Pancreas (tissue), 10 donors: ENCODE measurements around the gene EMILIN1. TPM values are rescaled to one million over a fixed set of nuclear protein-coding genes. Genes with fewer than 3 reads are reported as not detected.

ENCODE experiments used
- ATAC-seq, 4 donors: fragments of 200-7000 bp; cut with Tn5 transposase; one replicate each; pipeline versions ENCODE4 v1.8.0 to v1.9.1; 2020; ENCODE audit warnings: mild to moderate bottlenecking in 4 of 4, moderate library complexity in 4 of 4
- DNase-seq, 6 donors: peaks; one replicate each; pipeline ENCODE4 v3.0.0-alpha.2; 2020
- FAIRE-seq: peaks from 2 replicates; lab custom pipeline; 2012; peaks lifted over from hg19 to GRCh38; lab: Jason Lieb, UNC
- H3K27ac ChIP-seq, 4 donors: fragments of 200-600 bp; sonication (generic); 1 replicate in 3 of 4; 2 replicates in 1 of 4; pipeline versions ENCODE4 v1.5.0 to v1.8.0; 2020
- H3K27me3 ChIP-seq, 4 donors: fragments of 200-600 bp; one replicate each; pipeline ENCODE4 v1.8.0; 2021
- H3K36me3 ChIP-seq, 3 donors: fragments of 200-600 bp; sonication (generic) in 1 of 3; one replicate each; pipeline versions ENCODE4 v1.5.0 to v1.8.0; 2020 to 2021
- H3K4me1 ChIP-seq, 3 donors: fragments of 200-600 bp; one replicate each; pipeline ENCODE4 v1.8.0; 2021
- H3K4me3 ChIP-seq, 4 donors: fragments of 200-600 bp; sonication (generic) in 2 of 4; one replicate each; pipeline versions ENCODE4 v1.5.0 to v1.8.0; 2020 to 2021
- H3K9me3 ChIP-seq, 4 donors: fragments of 200-600 bp; one replicate each; pipeline ENCODE4 v1.8.0; 2021
- WGBS, 2 donors: extraction: QIAGEN DNeasy Blood & Tissue Kit; methylation state at CpG; one replicate each; pipeline ENCODE4 v1.1.7; 2013; 5-methylcytosine and 5-hydroxymethylcytosine counted together
- intact Hi-C, 3 donors: fragments of 100-400 bp; cut with DNase I; formaldehyde crosslinking; loops; one replicate each; pipeline versions ENCODE4 v1.11.1 to v1.14.2; 2022
- polyA plus RNA-seq, 2 donors: library from polyadenylated mRNA; stranded (reverse); fragments of 200-250 nt; gene quantifications; one replicate each; pipeline ENCODE4 v1.2.3, GENCODE V29; 2013
- total RNA-seq, 6 donors: library from RNA; stranded (reverse); fragmentation: NEBNext Ultra II Directional in 4 of 6; extraction: Animal tissue kit (Norgen Biotek cat#: 25700) in 4 of 6; gene quantifications; one replicate each; pipeline versions ENCODE4 v1.2.1 to v1.2.4, GENCODE V29; 2021 to 2023
- TF ChIP-seq, protein P1 (sequence below), 4 donors: fragments of 200-600 bp; sonication (generic) in 3 of 4; IDR thresholded peaks; one replicate each; pipeline versions ENCODE4 v1.5.0 to v1.8.0; 2021; ENCODE audit warnings: antibody characterized with exemption in 4 of 4
- donor health status: healthy with polysubstance abuse.
- donor health status: DM: no; HTN: no; CAD: no; lungs with moderate emphysema.
- donor health status: DM: no; HTN: no; CAD: no.
- donor health status: control.
- donor health status: control.
- donor health status: Bipolar disorder and iron deficiency.
- donor health status: DM: yes; HTN: yes; CAD: no.
- donor health status: DM: no; HTN: no; CAD: no.
- donor health status: DM: no; HTN: no; CAD: no.
- donor health status: DM: yes; HTN: yes; CAD: no.

EMILIN1 gene
- total and polyA plus RNA-seq, 8 donors = 2.6 to 47.1 (median 7.3) TPM

DNA sequence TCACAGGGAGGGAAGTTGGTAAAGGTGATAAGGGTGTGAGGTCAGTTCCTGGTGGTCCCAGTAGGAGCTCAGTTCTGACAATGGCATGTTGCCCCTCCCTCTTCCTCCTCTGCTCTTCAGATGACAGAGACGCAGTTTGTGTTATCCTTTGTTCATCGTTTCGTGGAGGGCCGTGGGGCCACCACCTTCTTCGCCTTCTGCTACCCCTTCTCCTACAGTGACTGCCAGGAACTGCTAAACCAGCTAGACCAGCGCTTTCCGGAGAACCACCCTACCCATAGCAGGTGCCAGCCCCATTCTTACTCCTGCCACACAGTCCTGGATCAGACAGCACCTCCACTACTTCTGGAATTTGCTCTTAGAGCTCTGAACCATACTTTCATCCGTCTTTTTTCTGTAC, 24.6 kb upstream of the EMILIN1 start:
- no peaks in the 10 kb centered on the region for H3K27me3 ChIP-seq
- no peak for DNase-seq
- H3K9me3 ChIP-seq = no peaks in the 10 kb centered on the region
- intact Hi-C loops = no loop called here
- no peak overlapping the region for H3K4me3 ChIP-seq
- no peak for FAIRE-seq
- no peak for ATAC-seq
- TF ChIP-seq, protein P1, sequence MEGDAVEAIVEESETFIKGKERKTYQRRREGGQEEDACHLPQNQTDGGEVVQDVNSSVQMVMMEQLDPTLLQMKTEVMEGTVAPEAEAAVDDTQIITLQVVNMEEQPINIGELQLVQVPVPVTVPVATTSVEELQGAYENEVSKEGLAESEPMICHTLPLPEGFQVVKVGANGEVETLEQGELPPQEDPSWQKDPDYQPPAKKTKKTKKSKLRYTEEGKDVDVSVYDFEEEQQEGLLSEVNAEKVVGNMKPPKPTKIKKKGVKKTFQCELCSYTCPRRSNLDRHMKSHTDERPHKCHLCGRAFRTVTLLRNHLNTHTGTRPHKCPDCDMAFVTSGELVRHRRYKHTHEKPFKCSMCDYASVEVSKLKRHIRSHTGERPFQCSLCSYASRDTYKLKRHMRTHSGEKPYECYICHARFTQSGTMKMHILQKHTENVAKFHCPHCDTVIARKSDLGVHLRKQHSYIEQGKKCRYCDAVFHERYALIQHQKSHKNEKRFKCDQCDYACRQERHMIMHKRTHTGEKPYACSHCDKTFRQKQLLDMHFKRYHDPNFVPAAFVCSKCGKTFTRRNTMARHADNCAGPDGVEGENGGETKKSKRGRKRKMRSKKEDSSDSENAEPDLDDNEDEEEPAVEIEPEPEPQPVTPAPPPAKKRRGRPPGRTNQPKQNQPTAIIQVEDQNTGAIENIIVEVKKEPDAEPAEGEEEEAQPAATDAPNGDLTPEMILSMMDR (IDR thresholded peaks at IDR 0.05) = no peak
- H3K4me1 ChIP-seq = peaks cover 0 to 6% (median 0%) of the 10 kb centered on the region in 3 donors
- H3K36me3 ChIP-seq = peaks cover 0 to 13% (median 3%) of the 10 kb centered on the region in 3 donors
- no peak overlapping the region for H3K27ac ChIP-seq
- WGBS, 2 donors = 87 to 89% methylated on average over 8 of the region's 8 CpGs

DNA sequence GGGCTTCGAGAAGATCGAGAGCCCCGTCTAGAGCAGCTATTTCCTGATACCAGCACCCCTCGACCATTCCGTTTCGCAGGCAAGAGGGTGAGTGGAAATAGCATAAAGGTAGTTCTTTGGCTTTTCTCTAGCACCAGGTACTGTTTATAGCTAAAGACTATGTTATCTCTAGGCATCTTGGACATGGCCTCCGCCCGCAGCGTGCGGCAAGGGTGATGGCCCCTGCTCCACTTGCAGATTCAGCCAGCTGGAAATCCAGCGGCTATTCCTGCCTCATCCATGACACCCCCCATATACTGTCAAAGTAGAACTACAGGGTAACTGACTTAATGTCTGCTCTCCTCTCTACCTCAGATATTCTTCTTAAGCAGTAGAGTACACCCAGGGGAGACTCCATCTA, 23.7 kb upstream of the EMILIN1 start:
- no peaks in the 10 kb centered on the region for H3K27me3 ChIP-seq
- intact Hi-C loops = no loop called here
- peaks cover 0 to 9% (median 5%) of the 10 kb centered on the region in 3 donors for H3K4me1 ChIP-seq
- H3K9me3 ChIP-seq = no peaks in the 10 kb centered on the region
- DNase-seq = no peak
- no peak for FAIRE-seq
- TF ChIP-seq, protein P1 (IDR thresholded peaks at IDR 0.05) = no peak
- WGBS, 2 donors = 94 to 97% methylated on average over 11 of the region's 11 CpGs
- ATAC-seq = no peak
- peaks cover 0 to 13% (median 3%) of the 10 kb centered on the region in 3 donors for H3K36me3 ChIP-seq
- no peak overlapping the region for H3K4me3 ChIP-seq
- no peak overlapping the region for H3K27ac ChIP-seq

DNA sequence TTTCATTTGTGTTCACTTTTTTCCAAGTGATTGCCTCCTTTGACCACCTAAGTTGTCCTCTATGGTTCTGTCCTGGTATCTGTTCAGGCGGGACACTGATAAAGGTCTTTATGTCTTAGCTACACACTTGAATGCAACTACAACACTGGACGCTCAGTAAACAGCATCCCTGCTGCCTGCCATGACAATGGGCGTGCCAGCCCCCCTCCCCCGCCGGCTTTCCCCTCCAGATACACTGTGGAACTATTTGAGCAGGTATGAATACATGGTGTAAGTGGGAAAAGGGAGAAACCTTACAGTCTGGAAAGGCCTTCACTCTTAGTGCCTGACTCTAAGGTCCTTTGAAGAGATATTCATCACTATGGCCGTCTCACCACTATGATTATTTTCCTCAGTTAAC, 21.2 kb upstream of the EMILIN1 start:
- whole genome bisulfite sequencing, 2 donors = 88 to 95% methylated on average over 6 of the region's 6 CpGs
- DNase-seq (no peak), ATAC-seq (no peak), FAIRE-seq (no peak)
- peaks cover 0 to 13% (median 3%) of the 10 kb centered on the region in 3 donors for H3K36me3 ChIP-seq
- H3K27me3 ChIP-seq = no peaks in the 10 kb centered on the region
- peaks cover 0 to 13% (median 8%) of the 10 kb centered on the region in 3 donors for H3K4me1 ChIP-seq
- H3K4me3 ChIP-seq = no peak overlapping the region
- TF ChIP-seq, protein P1 (IDR thresholded peaks at IDR 0.05) = no peak
- intact Hi-C loops = no loop called here
- no peaks in the 10 kb centered on the region for H3K9me3 ChIP-seq
- H3K27ac ChIP-seq = no peak overlapping the region

DNA sequence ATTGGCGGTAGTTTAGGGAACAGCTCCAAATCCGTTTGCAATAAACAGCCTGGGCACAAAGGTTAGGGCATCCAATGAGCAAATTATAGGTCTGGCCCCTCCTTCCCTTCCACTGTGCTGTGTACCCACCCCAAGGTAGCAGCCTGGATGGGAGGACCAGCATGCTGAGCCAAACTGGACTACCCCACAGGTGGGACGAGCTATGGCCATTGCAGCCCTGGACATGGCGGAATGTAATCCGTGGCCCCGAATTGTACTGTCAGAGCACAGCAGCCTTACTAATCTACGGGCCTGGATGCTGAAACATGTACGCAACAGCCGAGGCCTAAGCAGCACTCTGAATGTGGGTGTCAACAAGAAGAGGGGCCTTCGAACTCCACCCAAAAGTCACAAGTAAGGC, 20.2 kb upstream of the EMILIN1 start:
- WGBS, 2 donors = 88 to 91% methylated on average over 10 of the region's 10 CpGs
- peaks cover 0 to 13% (median 8%) of the 10 kb centered on the region in 3 donors for H3K4me1 ChIP-seq
- H3K27me3 ChIP-seq = no peaks in the 10 kb centered on the region
- FAIRE-seq (no peak), DNase-seq (no peak), ATAC-seq (no peak)
- intact Hi-C loops = no loop called here
- H3K27ac ChIP-seq = no peak overlapping the region
- H3K36me3 ChIP-seq = peaks cover 0 to 13% (median 3%) of the 10 kb centered on the region in 3 donors
- no peaks in the 10 kb centered on the region for H3K9me3 ChIP-seq
- TF ChIP-seq, protein P1 (IDR thresholded peaks at IDR 0.05) = no peak
- H3K4me3 ChIP-seq = no peak overlapping the region

DNA sequence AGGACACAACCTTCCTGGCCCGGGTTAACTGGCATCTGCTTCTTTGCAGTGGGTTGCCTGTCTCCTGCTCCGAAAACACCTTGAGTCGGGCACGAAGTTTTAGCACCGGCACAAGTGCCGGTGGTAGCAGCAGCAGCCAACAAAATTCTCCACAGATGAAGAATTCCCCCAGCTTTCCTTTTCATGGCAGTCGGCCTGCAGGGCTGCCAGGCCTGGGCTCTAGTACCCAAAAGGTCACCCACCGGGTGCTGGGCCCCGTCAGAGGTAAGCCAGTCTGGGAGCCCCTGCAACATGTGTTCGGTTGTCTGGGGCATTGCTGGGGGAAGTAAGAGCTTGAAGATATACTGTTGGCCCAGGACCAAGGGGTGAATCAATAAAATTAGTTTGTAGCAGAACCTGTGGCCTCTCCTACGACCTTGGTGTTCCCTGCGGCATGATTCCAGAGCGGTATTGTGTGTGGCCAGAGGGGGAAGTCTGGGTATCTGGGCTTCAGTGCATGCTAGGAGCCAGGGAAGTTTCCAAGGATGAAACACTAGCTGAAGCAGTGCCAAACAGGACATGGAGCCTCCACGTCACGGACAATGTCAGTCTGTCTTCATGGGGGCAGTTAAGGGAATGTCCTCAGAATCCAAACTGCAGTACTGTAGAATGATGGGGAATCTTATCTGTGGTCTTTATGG, 19.1 kb upstream of the EMILIN1 start:
- 32 to 35% methylated on average over 15 of the region's 15 CpGs for WGBS, 2 donors
- H3K36me3 ChIP-seq = peaks cover 0 to 13% (median 3%) of the 10 kb centered on the region in 3 donors
- peak; percentile 49 to 81 (median 70) for ATAC-seq
- peak in 1 of 6 donors; percentile 45 for DNase-seq
- H3K27me3 ChIP-seq = no peaks in the 10 kb centered on the region
- FAIRE-seq = no peak
- intact Hi-C loops = no loop called here
- H3K4me3 ChIP-seq = no peak overlapping the region
- H3K4me1 ChIP-seq = peaks cover 0 to 13% (median 8%) of the 10 kb centered on the region in 3 donors
- H3K9me3 ChIP-seq = no peaks in the 10 kb centered on the region
- TF ChIP-seq, protein P1 (IDR thresholded peaks at IDR 0.05) = no peak
- H3K27ac ChIP-seq = peak overlapping the region in 1 of 4 donors; percentile 3
